OCI-LY7 (cell line): ENCODE data around the gene AKAP12.

ENCODE experiments used
- CTCF ChIP-seq: fragments of 200-600 bp; sonication (generic); conservative IDR thresholded peaks from 2 replicates; pipeline ENCODE4 v1.5.1; 2014; ENCODE audit warnings: mild to moderate bottlenecking, antibody characterized with exemption, low read length, moderate library complexity, mixed read lengths
- EZH2phosphoT487 ChIP-seq: fragments of 200-600 bp; sonication (generic); IDR thresholded peaks from 2 replicates; pipeline ENCODE4 v1.6.1; 2018; ENCODE audit warnings: low read depth, borderline replicate concordance, mild to moderate bottlenecking, mixed run types, antibody characterized with exemption, low read length, moderate library complexity, mixed read lengths

GRCh38 chr6:151307501-151307900 is 67.7 kb downstream of the AKAP12 start:
- no peak for TF ChIP-seq CTCF
- no peak for TF ChIP-seq EZH2phosphoT487
